ENCODE results near the gene OR51T1. TPM values are rescaled to one million over a fixed set of nuclear protein-coding genes. Genes with fewer than 3 reads are reported as not detected.
"Not testable (repeated sequence)": the region's sequence is repeated elsewhere in the genome, so short reads cannot be mapped to it uniquely, and the experiment has no call there.

Gene OR51T1
- total RNA-seq: not detected

GRCh38 chr11:4881860-4882500 is at the start of gene OR51T1:
TSS of gene OR51T1 (plus strand) at chr11:4881900. CDS start at chr11:4881900, 0 bp downstream.
- Histone ChIP-seq H3K27ac (no peak within 1 kb of the TSS), H3K4me1 (no peaks in the 10 kb centered on the region), H3K4me3 (no peak within 1 kb of the TSS), H3K9me3 (no peaks in the 10 kb centered on the region), H3K27me3 (no peaks in the 10 kb centered on the region), H3K36me3 (no peaks in the 10 kb centered on the region)
- TF ChIP-seq POLR2A (IDR thresholded peaks at IDR 0.05) (no peak), CTCF (IDR thresholded peaks at IDR 0.05) (no peak)
- no peak for DNase-seq

- H3K4me3 ChIP-seq: no peak overlapping the region
- no peaks in the 10 kb centered on the region for H3K27me3 ChIP-seq
- H3K4me1 ChIP-seq: no peaks in the 10 kb centered on the region
- no peak for DNase-seq
- H3K36me3 ChIP-seq: no peaks in the 10 kb centered on the region
- no peaks in the 10 kb centered on the region for H3K9me3 ChIP-seq
- TF ChIP-seq CTCF (IDR thresholded peaks at IDR 0.05) (no peak), POLR2A (IDR thresholded peaks at IDR 0.05) (no peak)
- H3K27ac ChIP-seq: no peak overlapping the region
Measured at GRCh38 chr11:4839851-4840549, 41.7 kb upstream of the OR51T1 start.

GRCh38 chr11:4848908-4849532 is 32.7 kb upstream of the OR51T1 start, which contains the start of gene OR51S1:
TSS of gene OR51S1 (minus strand) at chr11:4849208. CDS start at chr11:4849208, 0 bp downstream.
- no peak within 1 kb of the TSS for H3K27ac ChIP-seq
- no peak for DNase-seq
- H3K4me3 ChIP-seq: no peak within 1 kb of the TSS
- H3K36me3 ChIP-seq: no peaks in the 10 kb centered on the region
- no peaks in the 10 kb centered on the region for H3K4me1 ChIP-seq
- H3K9me3 ChIP-seq: no peaks in the 10 kb centered on the region
- no peak for TF ChIP-seq CTCF (IDR thresholded peaks at IDR 0.05)
- no peak for TF ChIP-seq POLR2A (IDR thresholded peaks at IDR 0.05)
- H3K27me3 ChIP-seq: no peaks in the 10 kb centered on the region

GRCh38 chr11:4851033-4851432 is 30.7 kb upstream of the OR51T1 start:
- Histone ChIP-seq H3K4me3 (no peak overlapping the region), H3K27ac (no peak overlapping the region), H3K4me1 (no peaks in the 10 kb centered on the region), H3K27me3 (no peaks in the 10 kb centered on the region), H3K9me3 (no peaks in the 10 kb centered on the region), H3K36me3 (no peaks in the 10 kb centered on the region)
- no peak for TF ChIP-seq CTCF (IDR thresholded peaks at IDR 0.05)
- no peak for TF ChIP-seq POLR2A (IDR thresholded peaks at IDR 0.05)
- no peak for DNase-seq

GRCh38 chr11:4854286-4854685 is 27.4 kb upstream of the OR51T1 start:
- H3K27me3 ChIP-seq, H3K36me3 ChIP-seq, DNase-seq: not testable (repeated sequence)

More at GRCh38 chr11:4854286-4854685, 27.4 kb upstream of the OR51T1 start:
- H3K27ac ChIP-seq, H3K9me3 ChIP-seq, H3K4me3 ChIP-seq, H3K4me1 ChIP-seq: not testable (repeated sequence)

Data from Peyer's patch (tissue), 4 donors.